ENCODE results near the gene COX7B. TPM values are rescaled to one million over a fixed set of nuclear protein-coding genes. Genes with fewer than 3 reads are reported as not detected.
A peak's percentile ranks its signal among the peaks of the same experiment; 100 is the strongest.
"Not testable (repeated sequence)": the region's sequence is repeated elsewhere in the genome, so short reads cannot be mapped to it uniquely, and the experiment has no call there.

COX7B gene
- polyA plus RNA-seq, 4 donors, result 241 to 2,345 (median 1,480) TPM

DNA sequence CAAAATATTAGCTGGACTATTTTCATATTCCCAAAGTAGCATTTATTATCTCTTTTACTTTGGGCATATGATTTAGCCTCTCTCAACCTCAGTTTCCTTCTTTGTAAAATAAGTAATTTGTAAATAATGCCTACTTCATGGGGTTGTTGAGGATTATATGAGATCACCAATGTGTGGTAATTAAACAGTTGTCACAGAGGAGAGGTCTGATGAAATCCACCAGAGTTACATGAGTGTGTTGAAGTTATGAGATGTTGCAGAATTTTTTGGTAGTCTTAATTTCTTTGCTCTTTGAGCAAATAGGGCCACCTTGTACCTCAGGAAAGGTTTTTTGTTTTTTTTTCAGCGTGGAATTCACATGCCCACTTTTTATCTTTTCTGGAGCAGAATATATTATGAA, 1.4 kb downstream of the COX7B start:
- DNase-seq (peak in 1 of 2 donors; percentile 4), FAIRE-seq (no peak)
- WGBS, 3 donors, result 33 to 64% (median 43%) methylated on average over 1 of the region's 1 CpG
- no peaks in the 10 kb centered on the region for H3K27me3 ChIP-seq (ENCODE audit: control insufficient read depth in 3 of 3, insufficient read depth in 3 of 3, low read length in 3 of 3)
- H3K4me1 ChIP-seq (ENCODE audit: control insufficient read depth in 3 of 3, insufficient read depth in 2 of 3, low read depth in 1 of 3, low read length in 2 of 3), result no peaks in the 10 kb centered on the region
- H3K27ac ChIP-seq (ENCODE audit: low read depth in 1 of 3, low read length in 2 of 3), result peak overlapping the region in 1 of 3 donors; percentile 98
- H3K9me3 ChIP-seq (ENCODE audit: control insufficient read depth in 2 of 2, insufficient read depth in 1 of 2, low read depth in 1 of 2, low read length in 1 of 2), result peaks cover 0 to 3% of the 10 kb centered on the region in 2 donors
- H3K36me3 ChIP-seq (ENCODE audit: control insufficient read depth in 3 of 3, insufficient read depth in 2 of 3, low read depth in 1 of 3, low read length in 3 of 3), result peaks cover 0 to 10% (median 0%) of the 10 kb centered on the region in 3 donors
- peak overlapping the region in 2 of 3 donors; percentile 60 to 84 for H3K4me3 ChIP-seq (ENCODE audit: low read depth in 1 of 3, low read length in 3 of 3)

- Histone ChIP-seq H3K4me3 (ENCODE audit: low read depth in 1 of 3, low read length in 3 of 3) (no peak overlapping the region), H3K4me1 (ENCODE audit: control insufficient read depth in 3 of 3, insufficient read depth in 2 of 3, low read depth in 1 of 3, low read length in 2 of 3) (no peaks in the 10 kb centered on the region), H3K36me3 (ENCODE audit: control insufficient read depth in 3 of 3, insufficient read depth in 2 of 3, low read depth in 1 of 3, low read length in 3 of 3) (peaks cover 0 to 12% (median 0%) of the 10 kb centered on the region in 3 donors), H3K27me3 (ENCODE audit: control insufficient read depth in 3 of 3, insufficient read depth in 3 of 3, low read length in 3 of 3) (no peaks in the 10 kb centered on the region), H3K9me3 (ENCODE audit: control insufficient read depth in 2 of 2, insufficient read depth in 1 of 2, low read depth in 1 of 2, low read length in 1 of 2) (peaks cover 0 to 3% of the 10 kb centered on the region in 2 donors), H3K27ac (ENCODE audit: low read depth in 1 of 3, low read length in 2 of 3) (no peak overlapping the region)
- FAIRE-seq, result no peak
- no peak for DNase-seq
- WGBS, 3 donors, result 60 to 77% (median 75%) methylated on average over 5 of the region's 5 CpGs
These were observed 2.2 kb downstream of the COX7B start for GRCh38 chrX:77901506-77901905.

GRCh38 chrX:77910108-77910840, 11.0 kb downstream of the COX7B start, which contains the start of gene ATP7A:
ATP7A (plus strand) TSS chrX:77910693; CDS start chrX:77971642, 60,949 bp downstream.
- H3K36me3 ChIP-seq (ENCODE audit: control insufficient read depth in 3 of 3, insufficient read depth in 2 of 3, low read depth in 1 of 3, low read length in 3 of 3), result peaks cover 0 to 2% (median 0%) of the 10 kb centered on the region in 3 donors
- DNase-seq (peak; percentile 87 to 91), FAIRE-seq (no peak)
- peak within 1 kb of the TSS; percentile 50 to 97 (median 88) for H3K27ac ChIP-seq (ENCODE audit: low read depth in 1 of 3, low read length in 2 of 3)
- H3K4me1 ChIP-seq (ENCODE audit: control insufficient read depth in 3 of 3, insufficient read depth in 2 of 3, low read depth in 1 of 3, low read length in 2 of 3), result no peaks in the 10 kb centered on the region
- no peaks in the 10 kb centered on the region for H3K27me3 ChIP-seq (ENCODE audit: control insufficient read depth in 3 of 3, insufficient read depth in 3 of 3, low read length in 3 of 3)
- no peaks in the 10 kb centered on the region for H3K9me3 ChIP-seq (ENCODE audit: control insufficient read depth in 2 of 2, insufficient read depth in 1 of 2, low read depth in 1 of 2, low read length in 1 of 2)
- WGBS, 3 donors, result 1 to 40% (median 7%) methylated on average over 29 to 36 of the region's 36 CpGs
- peak within 1 kb of the TSS; percentile 30 to 77 (median 43) for H3K4me3 ChIP-seq (ENCODE audit: low read depth in 1 of 3, low read length in 3 of 3)

DNA sequence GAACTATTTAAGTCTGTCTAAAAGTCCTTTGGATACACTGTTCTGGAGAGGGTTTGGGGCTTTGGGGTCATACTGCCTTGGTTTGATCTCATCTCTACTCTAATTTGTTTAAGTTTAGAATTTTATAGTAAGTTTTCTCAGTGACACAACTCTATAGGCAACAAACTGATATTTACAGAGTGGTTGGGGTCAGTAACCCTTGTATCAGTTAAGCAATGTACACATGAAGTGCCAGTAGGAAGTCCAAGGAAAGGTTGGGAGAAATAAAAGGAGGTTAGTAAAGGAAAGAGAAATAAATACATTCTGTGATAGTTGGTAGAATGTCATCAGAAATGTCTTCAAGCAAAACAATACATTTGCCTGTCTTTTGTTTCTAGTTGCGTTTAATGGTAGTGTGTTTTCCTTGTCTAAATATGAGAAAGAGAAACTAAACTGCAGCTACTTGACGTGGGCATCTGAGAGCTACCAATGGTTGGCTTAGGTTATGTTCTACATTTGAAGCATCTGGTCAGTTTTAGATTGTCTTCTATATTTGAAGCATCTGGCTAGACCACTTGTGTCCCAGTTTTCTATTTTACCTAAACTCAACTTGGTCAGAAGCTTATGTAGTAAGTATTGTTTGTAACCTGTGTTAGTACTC, 18.1 kb downstream of the COX7B start:
- H3K27ac ChIP-seq (ENCODE audit: low read depth in 1 of 3, low read length in 2 of 3), result no peak overlapping the region
- no peaks in the 10 kb centered on the region for H3K36me3 ChIP-seq (ENCODE audit: control insufficient read depth in 3 of 3, insufficient read depth in 2 of 3, low read depth in 1 of 3, low read length in 3 of 3)
- 17 to 23% (median 18%) methylated on average over 2 of the region's 2 CpGs for WGBS, 3 donors
- H3K4me3 ChIP-seq (ENCODE audit: low read depth in 1 of 3, low read length in 3 of 3), result no peak overlapping the region
- FAIRE-seq (no peak), DNase-seq (no peak)
- no peaks in the 10 kb centered on the region for H3K27me3 ChIP-seq (ENCODE audit: control insufficient read depth in 3 of 3, insufficient read depth in 3 of 3, low read length in 3 of 3)
- peaks cover 0 to 3% (median 0%) of the 10 kb centered on the region in 3 donors for H3K4me1 ChIP-seq (ENCODE audit: control insufficient read depth in 3 of 3, insufficient read depth in 2 of 3, low read depth in 1 of 3, low read length in 2 of 3)
- H3K9me3 ChIP-seq (ENCODE audit: control insufficient read depth in 2 of 2, insufficient read depth in 1 of 2, low read depth in 1 of 2, low read length in 1 of 2), result no peaks in the 10 kb centered on the region

GRCh38 chrX:77918568-77918967, 19.3 kb downstream of the COX7B start:
- H3K36me3 ChIP-seq (ENCODE audit: control insufficient read depth in 3 of 3, insufficient read depth in 2 of 3, low read depth in 1 of 3, low read length in 3 of 3), result no peaks in the 10 kb centered on the region
- H3K4me3 ChIP-seq (ENCODE audit: low read depth in 1 of 3, low read length in 3 of 3), result no peak overlapping the region
- 58 to 86% (median 75%) methylated on average over 3 of the region's 3 CpGs for WGBS, 3 donors
- no peaks in the 10 kb centered on the region for H3K9me3 ChIP-seq (ENCODE audit: control insufficient read depth in 2 of 2, insufficient read depth in 1 of 2, low read depth in 1 of 2, low read length in 1 of 2)
- DNase-seq (no peak), FAIRE-seq (no peak)
- no peaks in the 10 kb centered on the region for H3K27me3 ChIP-seq (ENCODE audit: control insufficient read depth in 3 of 3, insufficient read depth in 3 of 3, low read length in 3 of 3)
- no peak overlapping the region for H3K27ac ChIP-seq (ENCODE audit: low read depth in 1 of 3, low read length in 2 of 3)
- H3K4me1 ChIP-seq (ENCODE audit: control insufficient read depth in 3 of 3, insufficient read depth in 2 of 3, low read depth in 1 of 3, low read length in 2 of 3), result peaks cover 0 to 3% (median 0%) of the 10 kb centered on the region in 3 donors

DNA sequence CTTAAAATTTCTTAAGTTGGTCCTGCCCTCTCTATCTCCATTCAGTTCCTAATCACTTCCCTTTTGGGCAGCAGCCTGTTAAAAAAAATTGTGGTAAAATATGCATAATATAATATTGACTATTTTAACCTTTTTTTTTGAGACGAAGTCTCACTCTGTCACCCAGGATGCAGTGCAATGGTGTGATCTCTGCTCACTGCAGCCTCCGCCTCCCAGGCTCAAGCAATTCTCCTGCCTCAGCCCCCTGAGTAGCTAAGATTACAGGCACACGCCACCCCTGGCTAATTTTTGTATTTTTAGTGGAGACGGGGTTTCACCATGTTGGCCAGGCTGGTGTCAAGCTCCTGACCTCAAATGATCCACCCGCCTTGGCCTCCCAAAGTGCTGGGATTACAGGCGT, 20.1 kb downstream of the COX7B start:
- H3K4me3 ChIP-seq (ENCODE audit: low read depth in 1 of 3, low read length in 3 of 3); H3K9me3 ChIP-seq (ENCODE audit: control insufficient read depth in 2 of 2, insufficient read depth in 1 of 2, low read depth in 1 of 2, low read length in 1 of 2); H3K36me3 ChIP-seq (ENCODE audit: control insufficient read depth in 3 of 3, insufficient read depth in 2 of 3, low read depth in 1 of 3, low read length in 3 of 3); H3K27ac ChIP-seq (ENCODE audit: low read depth in 1 of 3, low read length in 2 of 3); FAIRE-seq; DNase-seq; H3K4me1 ChIP-seq (ENCODE audit: control insufficient read depth in 3 of 3, insufficient read depth in 2 of 3, low read depth in 1 of 3, low read length in 2 of 3); H3K27me3 ChIP-seq (ENCODE audit: control insufficient read depth in 3 of 3, insufficient read depth in 3 of 3, low read length in 3 of 3): not testable (repeated sequence)
- WGBS, 3 donors, result 74 to 85% (median 81%) methylated on average over 6 of the region's 6 CpGs

- H3K9me3 ChIP-seq (ENCODE audit: control insufficient read depth in 2 of 2, insufficient read depth in 1 of 2, low read depth in 1 of 2, low read length in 1 of 2), result no peaks in the 10 kb centered on the region
- no peaks in the 10 kb centered on the region for H3K36me3 ChIP-seq (ENCODE audit: control insufficient read depth in 3 of 3, insufficient read depth in 2 of 3, low read depth in 1 of 3, low read length in 3 of 3)
- no peak overlapping the region for H3K27ac ChIP-seq (ENCODE audit: low read depth in 1 of 3, low read length in 2 of 3)
- H3K27me3 ChIP-seq (ENCODE audit: control insufficient read depth in 3 of 3, insufficient read depth in 3 of 3, low read length in 3 of 3), result no peaks in the 10 kb centered on the region
- FAIRE-seq (no peak), DNase-seq (no peak)
- H3K4me1 ChIP-seq (ENCODE audit: control insufficient read depth in 3 of 3, insufficient read depth in 2 of 3, low read depth in 1 of 3, low read length in 2 of 3), result peaks cover 0 to 3% (median 0%) of the 10 kb centered on the region in 3 donors
- H3K4me3 ChIP-seq (ENCODE audit: low read depth in 1 of 3, low read length in 3 of 3), result no peak overlapping the region
These were observed 23.5 kb downstream of the COX7B start for GRCh38 chrX:77922787-77923186.

DNA sequence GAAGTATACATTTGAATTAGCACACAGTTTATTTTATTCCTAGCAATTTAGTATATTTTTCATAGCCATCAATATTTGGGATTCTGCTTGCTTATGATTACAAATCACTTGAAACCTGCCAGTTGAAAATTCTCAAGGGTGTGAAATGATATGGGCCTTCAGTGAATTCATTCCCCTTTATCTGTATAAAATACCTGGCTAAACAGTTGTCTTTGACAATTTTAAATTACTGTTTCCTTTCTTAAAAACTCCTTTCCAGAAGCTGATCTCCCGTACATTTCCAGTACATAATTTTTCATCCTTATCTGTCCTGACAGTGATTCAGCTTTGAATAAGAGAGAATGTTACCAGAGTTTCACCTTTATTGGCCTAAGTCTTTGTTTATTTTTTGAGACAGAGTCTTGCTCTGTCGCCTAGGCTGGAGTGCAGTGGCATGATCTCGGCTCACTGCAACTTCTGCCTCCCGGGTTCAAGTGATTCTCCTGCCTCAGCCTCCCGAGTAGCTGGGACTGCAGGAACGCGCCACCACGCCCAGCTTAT, 25.1 kb downstream of the COX7B start:
- Histone ChIP-seq H3K4me3 (ENCODE audit: low read depth in 1 of 3, low read length in 3 of 3) (no peak overlapping the region), H3K36me3 (ENCODE audit: control insufficient read depth in 3 of 3, insufficient read depth in 2 of 3, low read depth in 1 of 3, low read length in 3 of 3) (no peaks in the 10 kb centered on the region), H3K9me3 (ENCODE audit: control insufficient read depth in 2 of 2, insufficient read depth in 1 of 2, low read depth in 1 of 2, low read length in 1 of 2) (no peaks in the 10 kb centered on the region), H3K27ac (ENCODE audit: low read depth in 1 of 3, low read length in 2 of 3) (no peak overlapping the region), H3K4me1 (ENCODE audit: control insufficient read depth in 3 of 3, insufficient read depth in 2 of 3, low read depth in 1 of 3, low read length in 2 of 3) (no peaks in the 10 kb centered on the region), H3K27me3 (ENCODE audit: control insufficient read depth in 3 of 3, insufficient read depth in 3 of 3, low read length in 3 of 3) (no peaks in the 10 kb centered on the region)
- FAIRE-seq (no peak), DNase-seq (no peak)
- WGBS, 3 donors, result 87 to 89% (median 87%) methylated on average over 8 of the region's 8 CpGs

Measured in small intestine (tissue), 7 donors.